Mononuclear cell (primary cell): ENCODE measurements around the gene PYCARD. TPM values are rescaled to one million over a fixed set of nuclear protein-coding genes. Genes with fewer than 3 reads are reported as not detected.
A peak's percentile ranks its signal among the peaks of the same experiment; 100 is the strongest.
"Not testable (repeated sequence)": the region's sequence is repeated elsewhere in the genome, so short reads cannot be mapped to it uniquely, and the experiment has no call there.

Source experiments
- H3K27me3 ChIP-seq: 2 replicates; pipeline ENCODE4 v1.6.0; 2011; ENCODE audit warnings: low read length, control low read depth; ENCODE audit not compliant: insufficient read depth
- H3K4me1 ChIP-seq: 2 replicates; pipeline ENCODE4 v1.5.1; 2011; ENCODE audit warnings: mild to moderate bottlenecking, low read length, control low read depth; ENCODE audit not compliant: insufficient read depth
- H3K4me3 ChIP-seq: 2 replicates; pipeline ENCODE4 v1.5.1; 2011; ENCODE audit warnings: mild to moderate bottlenecking, low read length, moderate library complexity
- H3K9me3 ChIP-seq: 2 replicates; pipeline ENCODE4 v1.5.1; 2011; ENCODE audit warnings: low read depth, mild to moderate bottlenecking, control low read depth, low read length
- total RNA-seq: library from RNA; depleted of rRNA; stranded (reverse); fragments of >200 nt; gene quantifications from one replicate; pipeline ENCODE4 v1.2.3, GENCODE V29; 2012

The PYCARD gene
- total RNA-seq: 93.3 TPM

GRCh38 chr16:31202414-31203375, at the start of gene PYCARD:
PYCARD (minus strand) TSS chr16:31202760; CDS start chr16:31202690, 70 bp downstream.
- H3K9me3 ChIP-seq: no peaks in the 10 kb centered on the region
- H3K4me1 ChIP-seq: peaks cover 64% of the 10 kb centered on the region
- peak within 1 kb of the TSS; percentile 82 for H3K4me3 ChIP-seq

GRCh38 chr16:31251435-31251834, 48.9 kb upstream of the PYCARD start:
- Histone ChIP-seq H3K4me3 (no peak overlapping the region), H3K9me3 (no peaks in the 10 kb centered on the region), H3K4me1 (peaks cover 43% of the 10 kb centered on the region), H3K27me3 (no peaks in the 10 kb centered on the region)

More at GRCh38 chr16:31202414-31203375, at the start of gene PYCARD:
- no peaks in the 10 kb centered on the region for H3K27me3 ChIP-seq

DNA sequence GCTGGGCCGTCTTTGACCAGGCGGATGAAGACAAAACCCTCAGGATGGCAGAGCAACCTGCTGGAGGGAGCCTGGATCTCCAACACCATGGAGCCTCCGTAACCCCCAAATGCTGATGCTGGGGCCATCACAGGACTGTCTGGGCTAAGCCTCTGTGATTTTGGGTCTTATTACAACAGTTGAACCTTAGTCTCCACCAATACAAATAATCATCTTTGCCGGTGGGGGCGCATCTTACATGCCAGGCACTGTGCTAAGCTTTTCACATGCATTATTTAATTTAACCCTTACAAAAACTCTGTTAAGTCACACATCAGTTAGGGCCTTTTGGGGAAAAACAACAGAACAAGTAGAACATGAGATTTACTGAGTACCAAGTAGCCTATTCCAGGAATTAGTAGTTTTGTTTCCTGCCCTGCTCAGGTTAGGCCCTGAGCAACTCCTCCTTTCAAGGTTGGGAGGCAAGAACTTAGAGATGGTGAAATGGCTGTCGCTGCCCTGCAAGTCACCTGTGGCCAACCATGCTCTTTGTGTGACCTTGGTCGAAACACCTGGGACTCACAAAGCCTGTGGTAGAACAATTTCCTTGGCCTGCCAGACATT, 48.3 kb upstream of the PYCARD start:
- Histone ChIP-seq H3K9me3 (no peaks in the 10 kb centered on the region), H3K4me1 (peaks cover 39% of the 10 kb centered on the region), H3K27me3 (no peaks in the 10 kb centered on the region), H3K4me3 (no peak overlapping the region)

- Histone ChIP-seq H3K27me3 (no peaks in the 10 kb centered on the region), H3K9me3 (no peaks in the 10 kb centered on the region), H3K4me3 (no peak overlapping the region), H3K4me1 (peaks cover 32% of the 10 kb centered on the region)
Measured at GRCh38 chr16:31248344-31248743, 45.8 kb upstream of the PYCARD start.

- H3K4me1 ChIP-seq: peaks cover 42% of the 10 kb centered on the region
- H3K27me3 ChIP-seq: no peaks in the 10 kb centered on the region
- no peak overlapping the region for H3K4me3 ChIP-seq
- no peaks in the 10 kb centered on the region for H3K9me3 ChIP-seq
Measured at GRCh38 chr16:31246296-31246695, 43.7 kb upstream of the PYCARD start.

DNA sequence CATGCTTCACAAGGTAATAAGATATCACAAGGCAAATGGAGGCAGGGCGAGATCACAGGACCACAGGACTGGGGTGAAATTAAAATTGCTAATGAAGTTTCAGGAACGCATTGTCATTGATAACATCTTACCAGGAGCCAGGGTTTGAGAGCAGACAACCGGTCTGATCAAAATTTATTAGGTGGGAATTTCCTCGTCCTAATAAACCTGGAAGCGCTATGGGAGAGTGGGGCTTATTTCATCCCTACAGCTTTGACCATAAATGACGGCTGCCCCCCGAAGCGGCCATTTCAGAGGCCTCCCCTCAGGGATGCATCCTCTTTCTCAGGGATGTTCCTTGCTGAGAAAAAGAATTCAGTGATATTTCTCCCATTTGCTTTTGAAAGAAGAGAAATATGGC, 43.0 kb upstream of the PYCARD start:
- H3K27me3 ChIP-seq, H3K4me3 ChIP-seq, H3K9me3 ChIP-seq: not testable (repeated sequence)
- H3K4me1 ChIP-seq: peaks cover 40% of the 10 kb centered on the region

GRCh38 chr16:31243734-31244670, 41.4 kb upstream of the PYCARD start:
- no peak overlapping the region for H3K4me3 ChIP-seq
- no peaks in the 10 kb centered on the region for H3K27me3 ChIP-seq
- H3K9me3 ChIP-seq: no peaks in the 10 kb centered on the region
- H3K4me1 ChIP-seq: peaks cover 40% of the 10 kb centered on the region

DNA sequence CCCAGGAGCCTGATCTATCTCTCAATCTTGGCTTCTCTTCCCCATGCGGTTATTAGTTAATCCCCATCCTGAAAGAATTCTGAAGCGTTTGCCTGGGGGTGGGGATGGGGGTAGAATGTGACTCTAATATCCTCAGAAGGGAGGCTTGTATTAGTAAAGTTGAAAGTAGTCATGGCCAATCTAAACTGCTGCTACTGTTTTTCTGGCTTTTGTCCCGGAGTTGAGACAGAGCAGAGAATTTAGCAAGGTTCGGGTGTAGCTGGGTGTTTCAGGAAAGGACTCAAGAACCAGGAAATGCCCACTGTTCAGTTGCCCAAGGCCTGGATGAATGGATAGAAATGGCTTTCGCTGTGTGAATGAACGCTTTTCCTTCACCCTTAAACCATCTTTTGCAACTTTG, 39.6 kb upstream of the PYCARD start:
- H3K27me3 ChIP-seq: no peaks in the 10 kb centered on the region
- no peaks in the 10 kb centered on the region for H3K9me3 ChIP-seq
- peaks cover 40% of the 10 kb centered on the region for H3K4me1 ChIP-seq
- no peak overlapping the region for H3K4me3 ChIP-seq

GRCh38 chr16:31238041-31238440, 35.5 kb upstream of the PYCARD start:
- Histone ChIP-seq H3K9me3 (no peaks in the 10 kb centered on the region), H3K4me3 (no peak overlapping the region), H3K27me3 (no peaks in the 10 kb centered on the region), H3K4me1 (peaks cover 18% of the 10 kb centered on the region)

- H3K4me3 ChIP-seq: no peak overlapping the region
- H3K9me3 ChIP-seq: no peaks in the 10 kb centered on the region
- no peaks in the 10 kb centered on the region for H3K4me1 ChIP-seq
- H3K27me3 ChIP-seq: no peaks in the 10 kb centered on the region
Measured at GRCh38 chr16:31229501-31229900, 26.9 kb upstream of the PYCARD start.

DNA sequence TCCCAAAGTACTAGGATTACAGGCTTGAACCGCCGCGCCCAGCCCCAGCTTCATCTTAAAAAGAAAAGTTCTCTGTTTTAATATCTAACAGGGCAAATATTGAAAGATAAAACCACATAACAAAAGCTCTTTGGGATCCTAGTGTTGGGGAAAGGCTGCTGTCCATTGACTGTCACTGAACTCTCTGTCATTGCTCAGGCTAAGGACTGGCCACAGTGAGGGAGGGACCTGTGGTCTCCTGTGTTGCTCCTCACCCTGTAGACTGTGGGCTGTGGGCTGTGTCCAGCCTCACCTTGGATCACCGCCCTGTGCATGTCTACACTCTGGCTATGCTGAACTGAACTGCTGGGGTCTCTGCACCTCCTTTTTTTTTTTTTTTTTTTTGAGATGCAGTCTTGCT, 25.6 kb upstream of the PYCARD start:
- Histone ChIP-seq H3K4me3 (no peak overlapping the region), H3K4me1 (no peaks in the 10 kb centered on the region), H3K9me3 (no peaks in the 10 kb centered on the region), H3K27me3 (no peaks in the 10 kb centered on the region)

- no peaks in the 10 kb centered on the region for H3K9me3 ChIP-seq
- no peak overlapping the region for H3K4me3 ChIP-seq
- no peaks in the 10 kb centered on the region for H3K4me1 ChIP-seq
- peaks cover 4% of the 10 kb centered on the region for H3K27me3 ChIP-seq
Measured at GRCh38 chr16:31225193-31225592, 22.6 kb upstream of the PYCARD start.

DNA sequence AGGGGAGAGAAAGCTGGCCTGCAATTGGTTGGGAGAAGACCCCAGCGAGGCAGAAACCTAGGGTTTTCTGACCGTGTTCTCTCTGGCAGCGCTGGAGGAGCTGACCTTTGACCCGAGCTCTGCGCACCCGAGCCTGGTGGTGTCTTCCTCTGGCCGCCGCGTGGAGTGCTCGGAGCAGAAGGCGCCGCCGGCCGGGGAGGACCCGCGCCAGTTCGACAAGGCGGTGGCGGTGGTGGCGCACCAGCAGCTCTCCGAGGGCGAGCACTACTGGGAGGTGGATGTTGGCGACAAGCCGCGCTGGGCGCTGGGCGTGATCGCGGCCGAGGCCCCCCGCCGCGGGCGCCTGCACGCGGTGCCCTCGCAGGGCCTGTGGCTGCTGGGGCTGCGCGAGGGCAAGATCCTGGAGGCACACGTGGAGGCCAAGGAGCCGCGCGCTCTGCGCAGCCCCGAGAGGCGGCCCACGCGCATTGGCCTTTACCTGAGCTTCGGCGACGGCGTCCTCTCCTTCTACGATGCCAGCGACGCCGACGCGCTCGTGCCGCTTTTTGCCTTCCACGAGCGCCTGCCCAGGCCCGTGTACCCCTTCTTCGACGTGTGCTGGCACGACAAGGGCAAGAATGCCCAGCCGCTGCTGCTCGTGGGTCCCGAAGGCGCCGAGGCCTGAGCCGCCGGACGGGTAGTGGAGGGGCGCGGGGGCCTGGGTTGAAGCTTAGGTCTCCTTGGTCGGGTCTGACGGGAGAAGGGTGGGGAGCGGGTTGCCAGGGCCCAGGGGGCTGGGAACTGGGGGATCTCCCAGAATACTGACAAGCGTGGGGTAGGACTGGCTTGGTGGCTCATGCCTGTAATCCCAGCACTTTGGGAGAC, 21.8 kb upstream of the PYCARD start:
- H3K4me1 ChIP-seq: no peaks in the 10 kb centered on the region
- H3K9me3 ChIP-seq: no peaks in the 10 kb centered on the region
- no peak overlapping the region for H3K4me3 ChIP-seq
- peaks cover 4% of the 10 kb centered on the region for H3K27me3 ChIP-seq

DNA sequence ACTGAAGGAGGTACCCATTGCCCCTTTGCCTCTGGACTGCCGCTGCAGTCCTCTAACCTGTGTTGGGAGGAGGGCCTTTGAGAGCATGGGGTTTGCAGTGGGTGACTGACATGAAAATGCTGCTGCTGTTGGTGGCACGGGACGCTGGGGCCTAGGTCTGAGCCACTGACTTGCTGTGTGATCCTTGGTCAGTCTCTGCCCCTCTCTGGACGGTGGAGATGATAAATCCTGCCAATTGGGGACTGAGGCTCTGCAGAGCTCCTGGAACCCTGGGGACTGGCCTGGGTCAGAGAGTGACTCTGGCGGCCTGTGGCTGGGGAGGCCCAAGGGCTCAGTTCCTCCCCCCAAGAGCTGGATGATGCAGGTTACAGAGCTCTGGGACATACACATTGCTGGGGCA, 20.5 kb upstream of the PYCARD start:
- H3K4me3 ChIP-seq: no peak overlapping the region
- H3K4me1 ChIP-seq: no peaks in the 10 kb centered on the region
- peaks cover 9% of the 10 kb centered on the region for H3K27me3 ChIP-seq
- no peaks in the 10 kb centered on the region for H3K9me3 ChIP-seq
